Stimulated activated CD4-positive, alpha-beta T cell treated with anti-CD3 and anti-CD28 coated beads, Interleukin-15, amount 100 ng/mL, for 1 hour (primary cell): Measurements from ENCODE around the gene DPT.

Experiments
- DNase-seq, 2 donors: peaks; one replicate each; pipeline ENCODE4 v3.0.0-alpha.2; 2020; ENCODE audit warnings: low read depth in 1 of 2, low spot score in 1 of 2

DPT gene

DNA sequence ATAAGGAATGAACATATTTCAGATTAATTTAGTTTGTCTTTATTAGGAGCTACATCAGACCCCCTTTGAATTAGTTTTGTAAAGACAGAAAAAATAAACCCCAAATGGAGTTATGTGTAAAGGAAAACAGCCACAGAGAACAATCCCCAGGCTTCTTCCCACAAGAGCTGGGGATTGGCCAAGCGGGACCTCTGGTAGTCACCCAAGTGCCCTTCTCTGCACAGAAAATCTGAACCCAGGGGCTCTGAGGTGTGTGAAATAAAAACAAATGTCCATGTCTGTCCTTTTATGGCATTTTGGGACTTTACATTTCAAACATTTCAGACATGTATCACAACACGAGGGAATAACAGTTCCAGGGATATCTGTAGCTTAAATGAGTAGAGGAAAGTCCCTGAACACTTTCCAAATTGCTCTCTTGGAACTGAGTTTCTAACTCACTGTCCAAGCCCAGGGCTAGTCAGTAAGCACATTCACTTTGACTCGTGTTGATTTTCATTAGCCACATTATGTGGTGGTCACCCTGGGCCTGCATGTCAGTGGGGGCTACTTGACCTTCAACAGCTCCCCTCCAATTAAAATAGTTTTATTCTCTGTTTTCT lies 22.5 kb downstream of the DPT start:
- no peak for DNase-seq

DNA sequence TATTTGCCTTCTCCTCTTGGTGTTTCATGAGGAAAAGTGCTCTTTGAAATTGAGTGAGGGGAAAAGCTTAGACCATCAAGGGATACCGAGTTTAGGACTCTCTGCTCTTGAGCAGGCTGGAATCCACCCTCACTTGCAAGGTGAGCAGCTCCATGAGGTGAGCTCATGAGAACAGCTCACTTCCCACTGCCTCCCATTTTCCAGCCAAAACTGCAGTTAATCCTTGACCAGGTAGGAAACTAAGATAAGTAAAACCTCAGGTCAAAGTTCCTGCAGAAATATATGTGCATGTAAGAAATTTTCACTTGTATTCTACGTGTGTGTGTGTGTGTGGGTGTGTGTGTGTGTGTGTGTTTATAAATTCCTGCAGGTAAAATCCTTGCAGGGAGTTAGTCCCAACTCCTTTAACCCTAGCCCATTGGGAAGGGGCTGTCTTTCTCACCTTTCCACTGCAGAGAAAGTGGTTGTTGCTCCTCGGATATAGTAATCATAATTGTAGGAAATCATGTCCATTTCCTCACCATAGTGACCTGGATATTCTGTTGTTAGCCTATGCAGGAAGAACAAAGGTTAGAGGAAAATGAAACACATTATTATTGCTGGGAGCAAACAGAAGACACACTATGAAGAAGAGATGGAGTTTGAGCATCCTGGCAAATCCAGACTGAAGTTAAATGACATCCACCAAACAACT lies 28.3 kb downstream of the DPT start:
- no peak for DNase-seq

DNA sequence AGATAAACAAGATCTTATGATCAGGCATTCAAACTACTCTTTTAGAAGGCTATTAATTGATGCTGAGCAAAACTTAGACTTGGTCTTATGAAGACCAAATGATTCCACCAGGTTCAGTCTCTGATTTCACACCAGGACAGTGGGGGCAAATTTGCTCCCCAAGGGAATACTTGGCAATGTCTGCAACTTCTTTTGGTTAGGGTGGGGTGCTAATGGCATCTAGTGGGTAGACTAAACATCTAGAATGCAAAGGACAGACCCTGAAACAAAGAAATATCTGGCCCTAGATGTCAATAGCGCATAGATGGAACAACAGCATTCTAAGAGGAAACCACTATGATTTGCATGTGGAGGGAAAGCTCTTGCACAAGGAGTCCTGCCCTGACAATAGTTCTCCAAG lies 30.6 kb downstream of the DPT start:
- no peak for DNase-seq

DNA sequence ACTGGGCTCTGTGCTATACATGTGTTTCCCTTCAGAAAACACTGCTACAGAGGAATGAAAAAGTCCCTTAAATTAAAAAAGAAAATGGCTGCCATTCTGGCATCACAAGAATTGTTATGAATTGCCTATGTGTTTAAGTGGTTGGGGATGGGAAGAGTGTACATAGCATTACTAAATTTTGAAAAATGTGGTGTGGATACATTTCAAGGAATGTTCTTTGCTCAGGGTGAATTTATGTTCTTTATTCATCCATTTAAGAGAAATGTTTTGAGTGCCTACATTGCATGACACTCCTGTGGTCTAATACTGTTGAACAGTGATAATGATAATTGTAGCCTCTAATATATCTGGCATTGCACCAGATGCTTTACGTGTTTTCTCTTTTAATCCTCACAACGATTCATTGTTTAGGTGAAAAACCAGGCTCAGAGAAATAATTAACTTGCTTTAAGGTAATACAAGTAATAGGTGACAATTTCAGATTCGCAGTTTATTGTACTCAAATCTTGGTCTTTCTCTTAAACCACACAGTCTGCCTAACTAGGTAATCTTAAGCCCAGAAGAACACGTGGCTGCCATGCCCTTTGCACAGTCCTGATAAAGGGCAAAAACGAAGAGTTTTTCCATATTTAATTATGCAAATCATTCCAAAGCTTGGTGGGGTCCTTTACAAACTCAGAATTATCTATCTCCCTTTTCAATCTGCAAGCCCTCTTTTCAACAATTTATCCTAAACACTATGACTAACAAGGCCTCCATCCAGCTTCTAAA lies 31.5 kb downstream of the DPT start:
- DNase-seq, result no peak

DNA sequence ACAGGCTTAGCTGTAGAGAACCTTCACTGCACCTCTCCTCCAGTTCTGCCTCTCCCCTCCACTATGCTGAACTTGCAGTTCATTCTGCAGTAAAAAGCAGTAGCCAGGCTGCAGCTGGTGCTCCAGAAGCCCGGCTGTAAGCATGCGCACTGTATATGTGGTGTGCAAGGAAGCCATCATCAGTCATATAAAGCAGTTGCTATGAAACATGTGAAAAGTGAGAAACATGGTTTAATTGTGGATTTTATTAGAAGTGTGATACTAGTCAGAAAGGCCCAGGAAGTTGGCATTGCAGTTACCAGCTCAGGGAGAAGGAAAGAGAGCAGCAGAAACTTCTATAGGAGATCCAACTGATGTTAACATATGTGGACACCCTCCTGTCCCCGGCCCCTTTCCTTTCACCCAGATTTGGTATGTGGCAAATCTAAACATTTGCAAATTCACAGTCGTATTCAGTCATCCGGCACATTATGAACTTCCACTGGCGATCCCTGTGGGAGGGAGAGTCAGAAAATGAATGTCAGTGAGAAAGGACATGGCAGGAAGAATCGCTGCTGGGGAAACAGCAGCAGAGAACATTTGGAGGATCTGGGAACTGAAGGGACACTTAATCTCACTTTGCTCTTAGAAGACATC lies 32.8 kb downstream of the DPT start:
- DNase-seq, result no peak

DNA sequence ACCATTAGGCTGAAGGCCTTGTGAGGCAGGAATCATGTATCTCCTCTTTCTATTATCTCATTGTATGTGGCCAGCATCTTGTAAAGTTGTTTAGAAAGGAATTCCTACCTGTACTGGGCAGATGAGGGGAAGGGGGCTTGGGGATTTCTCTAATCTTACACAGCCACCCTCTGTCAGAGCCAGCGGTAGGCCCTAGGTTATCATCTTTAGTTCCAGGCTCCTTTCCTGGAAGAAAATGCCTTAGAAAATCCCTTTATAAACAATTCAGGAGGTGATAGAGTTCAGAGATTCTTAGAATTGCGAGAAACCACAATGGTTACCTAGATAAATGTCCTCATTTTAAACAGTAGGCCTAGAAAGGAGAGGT lies 35.2 kb downstream of the DPT start:
- DNase-seq, result no peak

DNA sequence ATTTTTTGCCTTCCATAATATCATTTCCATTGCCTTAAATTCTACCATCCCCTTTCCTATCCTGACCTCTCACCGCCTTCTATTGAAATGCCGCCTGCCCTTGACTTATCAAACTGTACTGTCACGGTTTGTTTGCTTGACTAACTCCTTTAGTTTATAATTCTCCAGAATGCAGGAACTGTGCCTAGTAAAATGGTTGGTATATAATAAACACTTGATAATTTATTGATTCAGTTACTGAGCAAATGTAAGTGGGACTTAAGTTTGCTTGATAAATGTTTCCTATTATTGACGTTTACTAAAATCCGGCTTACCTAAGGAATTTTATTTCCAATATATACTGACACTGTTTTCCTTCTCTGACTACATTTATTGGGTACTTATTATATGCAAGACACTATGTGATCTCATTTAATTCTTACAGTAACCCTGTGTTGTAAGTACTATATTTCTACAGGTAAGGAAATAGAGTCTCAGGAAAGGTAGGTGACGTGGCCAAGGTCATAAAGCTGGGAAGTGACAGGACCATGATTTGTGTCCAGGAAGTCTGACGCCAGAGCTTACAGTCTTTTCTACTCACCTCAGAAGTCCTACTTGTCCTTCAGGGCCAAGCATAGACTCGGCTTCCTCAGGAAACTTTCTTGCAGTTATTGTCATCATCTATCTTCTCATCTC lies 35.7 kb downstream of the DPT start:
- DNase-seq, result no peak

DNA sequence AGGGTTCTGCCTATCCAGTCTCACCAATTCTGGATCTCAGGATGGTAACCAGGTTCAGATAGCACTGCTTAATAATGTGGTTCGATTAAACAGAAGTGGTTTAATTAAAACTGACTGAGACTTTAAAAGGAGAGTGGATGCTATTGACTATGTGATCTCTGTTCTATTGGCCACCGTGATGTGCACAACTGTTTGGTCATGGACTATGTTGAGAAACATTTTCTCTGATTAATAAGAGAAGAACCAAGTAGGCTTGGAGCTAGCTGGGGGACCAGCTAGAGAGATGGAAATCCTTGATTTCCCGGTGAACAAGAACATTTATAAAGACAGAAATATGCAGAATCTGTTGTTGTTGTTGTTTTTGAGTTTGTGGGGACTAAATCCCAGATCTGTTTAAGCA lies 36.5 kb downstream of the DPT start:
- no peak for DNase-seq

DNA sequence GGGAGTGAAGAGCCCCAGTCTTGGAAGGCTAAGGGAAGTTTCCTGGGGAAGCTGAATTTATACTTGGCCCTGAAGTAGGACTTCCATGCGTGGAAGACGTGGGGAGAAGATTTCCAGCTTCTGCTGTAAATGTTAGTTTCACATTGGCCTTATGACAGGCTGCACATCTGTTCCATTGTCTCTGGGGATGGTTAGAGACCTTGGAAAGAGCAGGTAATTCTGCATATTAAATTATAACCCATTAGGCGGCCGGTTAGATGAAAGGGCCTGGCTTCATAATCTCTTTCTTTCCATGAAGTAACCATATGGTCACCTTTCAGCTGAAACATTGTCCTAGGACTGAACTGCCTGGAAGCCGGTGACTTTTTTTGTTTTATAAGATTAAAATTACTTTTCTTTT lies 37.5 kb downstream of the DPT start:
- DNase-seq, result no peak

DNA sequence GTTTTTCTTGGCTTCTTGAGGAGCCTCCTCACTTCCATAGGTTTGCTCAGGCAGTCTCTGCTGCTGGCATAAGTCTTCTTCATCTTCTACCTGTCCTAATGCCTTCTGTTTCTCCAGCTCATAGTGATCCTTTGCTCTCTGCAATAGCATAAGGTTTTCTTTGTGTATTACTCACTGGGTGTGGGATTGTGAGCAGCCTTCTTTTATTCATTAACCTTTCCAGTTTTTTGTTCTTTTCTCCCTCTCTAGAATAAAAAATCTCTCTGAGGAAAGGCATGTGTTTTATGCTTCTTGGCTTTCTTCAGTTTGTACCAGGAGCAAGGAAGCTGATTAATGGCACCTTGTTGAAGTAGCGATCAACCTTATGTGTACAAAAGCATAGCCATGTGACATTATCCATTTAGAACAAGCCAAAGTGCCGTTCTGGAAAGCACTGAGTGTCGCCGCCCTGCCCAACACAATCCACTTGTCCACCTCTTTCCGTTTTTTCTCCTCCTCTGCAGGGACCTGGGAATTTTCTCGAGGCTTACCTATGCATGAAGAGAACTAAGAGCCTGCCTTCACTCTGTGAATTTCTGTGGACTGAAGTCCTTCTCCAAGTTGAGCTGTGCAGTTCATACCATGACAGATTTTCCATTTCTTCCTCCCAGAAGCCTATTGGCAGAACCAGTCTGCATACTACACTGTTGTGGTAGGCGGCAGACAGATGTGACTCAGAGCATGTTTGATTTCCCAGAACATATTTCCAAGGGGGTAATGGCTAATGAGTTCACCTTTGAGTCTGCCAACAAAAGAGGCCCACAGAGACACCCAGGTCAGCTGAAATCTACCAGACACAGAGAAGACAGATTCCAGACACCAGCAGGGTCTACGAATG lies 39.0 kb downstream of the DPT start:
- DNase-seq, result no peak

DNA sequence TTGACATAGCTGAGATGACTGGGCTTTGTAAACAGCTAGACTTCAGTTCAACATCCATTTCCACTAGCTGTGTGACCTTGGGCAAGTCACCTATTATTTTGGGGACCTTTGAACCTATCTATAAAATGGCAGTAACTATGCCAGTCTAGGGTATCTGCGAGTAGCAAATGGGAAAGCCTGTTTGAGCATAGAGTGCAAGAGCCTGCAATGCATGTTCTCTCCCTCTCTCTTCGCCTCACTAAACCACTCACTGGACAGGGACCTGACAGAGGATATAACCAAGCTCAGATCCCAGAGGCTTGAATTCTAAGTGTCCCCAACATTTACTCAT lies 39.7 kb downstream of the DPT start:
- no peak for DNase-seq

DNA sequence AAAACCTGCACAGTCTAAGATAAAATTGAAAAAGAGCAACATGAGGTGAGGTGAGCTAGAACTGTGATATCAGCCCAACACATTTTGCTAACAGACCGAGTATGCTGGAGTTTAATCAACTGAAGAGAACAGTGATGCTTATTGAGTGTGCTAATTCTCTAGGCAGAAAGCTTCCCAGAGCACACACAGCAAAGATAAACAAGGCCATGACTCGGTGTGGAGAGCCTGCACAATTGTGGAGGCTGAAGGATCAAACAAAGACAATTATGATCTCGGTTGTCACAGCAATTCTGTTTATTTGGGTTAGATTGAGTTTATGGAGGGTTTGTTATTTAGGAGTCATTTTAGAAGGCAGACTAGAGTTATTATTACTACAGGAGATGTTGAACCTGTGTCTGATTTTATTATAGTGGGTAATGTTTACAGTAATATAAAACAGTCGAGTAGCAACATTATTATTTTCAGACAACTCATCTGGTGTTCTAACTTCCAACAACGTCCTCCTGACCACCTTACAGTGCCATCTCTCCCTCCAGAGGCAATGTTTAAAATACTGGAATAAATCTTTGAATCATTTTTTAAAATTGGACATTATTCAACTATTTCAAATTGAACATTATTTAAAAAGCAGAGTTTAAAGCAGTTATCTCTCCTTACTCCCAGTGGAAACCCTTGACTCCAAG lies 40.2 kb downstream of the DPT start:
- DNase-seq, result no peak

DNA sequence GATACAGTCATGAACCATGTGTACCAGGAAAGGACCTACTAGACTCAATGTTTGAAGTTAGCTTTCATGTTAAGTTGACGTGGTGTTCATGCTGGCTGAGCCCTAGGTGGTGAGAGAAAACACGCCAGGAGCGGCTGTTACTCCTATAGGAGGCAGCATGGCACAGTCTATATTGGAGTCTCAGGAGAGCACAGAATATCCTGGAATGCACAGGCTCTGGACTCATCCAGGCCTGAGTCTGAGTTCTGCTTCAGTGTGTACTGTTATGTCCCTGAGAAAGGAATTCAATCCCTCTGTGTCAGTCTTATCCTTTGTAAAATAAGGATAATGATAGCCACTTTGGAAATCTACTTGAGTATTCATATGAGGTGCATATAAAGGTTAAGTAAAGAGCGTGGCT lies 41.2 kb downstream of the DPT start:
- no peak for DNase-seq

DNA sequence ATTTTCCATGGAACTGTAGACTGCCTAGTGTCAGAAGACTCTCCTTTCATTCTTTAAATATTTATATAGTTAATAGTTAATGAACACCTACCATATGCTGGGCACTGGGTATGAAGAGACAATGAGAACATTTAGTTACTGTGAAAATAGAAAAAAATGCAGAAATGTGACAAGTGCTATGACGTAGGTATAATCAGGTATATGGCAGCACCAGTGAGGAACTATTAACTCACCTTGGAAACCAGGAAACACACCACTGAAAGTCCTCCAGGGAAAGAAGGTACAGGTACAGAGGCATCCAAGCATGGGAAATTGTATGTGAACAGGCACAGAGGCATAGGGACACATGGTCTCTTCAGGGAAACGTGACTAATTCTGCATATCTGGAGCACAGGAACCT lies 42.3 kb downstream of the DPT start:
- DNase-seq, result no peak

DNA sequence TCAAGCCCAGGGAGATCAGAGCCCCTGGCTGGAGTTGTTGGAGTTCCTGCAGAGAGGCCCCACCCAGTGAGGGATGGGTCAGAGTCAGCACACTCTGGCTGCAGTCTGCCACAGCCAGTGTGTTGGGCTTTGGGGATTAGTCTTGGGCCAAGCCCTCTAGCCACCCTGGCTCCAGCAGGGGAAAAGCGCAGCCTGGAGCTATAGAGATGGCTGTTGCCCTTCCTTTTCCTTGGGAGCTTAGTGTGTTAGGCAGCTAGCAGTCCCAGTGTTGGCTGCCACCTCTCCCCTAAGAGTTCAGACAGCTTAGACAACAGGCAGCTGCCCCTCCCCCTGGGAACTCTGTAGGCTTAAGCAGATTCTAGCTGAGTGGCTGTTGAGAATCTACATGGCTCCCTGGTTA lies 45.1 kb downstream of the DPT start:
- no peak for DNase-seq

DNA sequence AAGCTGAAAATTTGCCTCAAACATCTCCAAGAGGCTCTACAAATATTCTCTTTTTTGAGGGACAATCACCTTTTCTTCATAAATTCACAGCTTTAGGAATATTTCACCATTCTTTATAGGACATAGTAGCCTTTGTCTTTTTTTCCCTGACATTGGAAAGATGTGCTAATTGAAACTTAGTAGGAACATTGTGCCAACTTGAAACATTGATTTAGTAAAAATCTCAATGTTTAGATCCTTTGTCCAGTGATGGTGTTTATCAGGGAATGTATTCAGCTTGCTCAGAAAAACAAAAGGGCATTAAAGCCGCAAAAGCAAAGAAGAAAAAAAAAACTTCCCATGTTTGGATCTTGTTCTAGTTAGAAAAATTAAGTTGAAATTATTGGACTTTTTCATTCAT lies 52.1 kb downstream of the DPT start:
- DNase-seq, result no peak

DNA sequence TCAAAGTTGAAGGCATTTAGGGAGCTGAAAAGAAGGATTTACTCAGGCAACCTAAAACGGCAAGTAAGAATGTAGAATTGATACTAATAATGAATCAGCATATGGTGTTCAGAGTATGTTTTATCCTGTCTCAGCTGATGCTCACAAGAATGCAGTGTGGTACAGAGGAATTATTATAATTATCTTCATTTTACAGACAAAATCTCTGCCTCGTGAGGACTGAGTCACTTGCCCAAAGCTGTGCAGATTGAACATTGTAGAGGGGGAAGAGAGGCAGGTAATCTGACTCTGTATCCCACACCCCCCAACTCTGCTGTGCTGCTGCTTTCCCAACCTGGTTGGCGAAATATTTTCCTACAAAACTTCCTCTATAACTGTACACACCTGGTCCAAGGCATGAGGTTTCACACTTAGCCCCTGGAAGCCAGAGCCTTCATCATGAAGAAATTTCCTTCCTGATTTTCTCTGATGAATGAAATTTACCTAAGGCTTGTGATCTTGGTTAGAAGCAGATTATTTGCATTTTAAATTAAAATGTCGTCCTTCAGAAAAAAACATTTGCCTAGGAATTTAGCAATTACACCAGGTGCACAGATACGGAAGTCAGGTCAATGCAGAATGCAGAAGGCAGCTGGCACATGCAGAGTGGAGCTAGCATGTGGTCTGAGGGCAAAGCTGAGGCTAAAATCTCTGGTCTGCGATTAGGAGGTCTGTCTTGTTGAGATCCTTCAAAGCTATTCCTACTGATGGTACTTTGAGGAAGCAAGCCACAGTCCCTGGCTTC lies 52.8 kb downstream of the DPT start:
- DNase-seq, result no peak

DNA sequence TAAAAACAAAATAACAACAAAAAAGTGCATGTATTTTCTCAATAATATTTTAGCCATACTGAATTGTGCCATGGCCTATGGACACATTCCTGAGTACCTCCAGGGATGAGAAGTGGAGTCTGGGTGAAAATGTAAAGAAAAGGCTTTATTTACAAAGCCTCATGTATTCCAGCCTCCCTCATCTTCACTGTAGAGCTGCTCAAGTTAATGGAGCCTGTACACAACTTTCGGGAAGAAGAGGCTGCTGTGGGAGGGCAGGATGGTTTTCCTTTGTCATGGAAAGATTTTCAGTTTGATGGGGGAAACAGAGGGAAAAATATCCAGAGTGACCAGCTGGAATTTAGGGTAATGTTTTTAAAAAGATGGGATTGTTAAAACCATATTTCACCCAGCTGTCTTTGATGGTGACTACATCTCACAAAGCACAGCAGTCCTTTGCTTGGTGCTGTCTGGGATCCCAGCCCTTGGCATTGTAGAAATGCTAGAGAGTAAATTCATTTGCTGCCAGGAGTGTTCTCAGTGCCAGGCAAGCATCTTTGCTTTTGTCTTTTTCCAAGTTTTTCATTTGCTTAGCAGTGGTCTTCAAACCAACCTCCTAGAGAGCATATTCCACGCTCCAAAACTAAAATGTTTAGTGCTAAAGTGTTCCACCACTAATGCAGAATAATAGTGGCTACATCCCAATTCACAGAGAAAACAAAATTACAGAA lies 54.9 kb downstream of the DPT start:
- DNase-seq, result no peak

DNA sequence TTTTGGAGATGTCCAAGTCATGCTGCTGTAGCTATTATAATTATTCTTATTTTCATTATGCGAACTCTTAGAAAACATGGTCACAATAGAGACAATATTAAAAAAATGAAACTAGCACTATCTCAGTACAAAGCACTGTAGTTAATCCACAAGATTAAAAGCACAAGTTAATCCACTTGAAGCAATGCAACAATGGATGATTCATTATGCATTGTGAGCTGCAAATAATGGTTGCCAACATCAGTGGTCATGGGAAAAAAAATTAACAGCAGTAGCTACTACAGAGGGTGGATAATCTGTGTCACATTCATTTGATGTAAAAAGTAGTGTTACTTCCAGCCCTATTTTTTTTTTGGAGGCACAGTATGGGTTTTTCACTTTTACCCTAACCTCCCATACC lies 56.7 kb downstream of the DPT start:
- DNase-seq, result no peak
